Gastrocnemius medialis (tissue), 4 donors: ENCODE measurements around the gene GFER.

Source experiments
- CTCF ChIP-seq, 5 experiments: fragments of 450-650 bp in 3 of 5; fragments of 200-600 bp in 2 of 5; sonication (generic) in 2 of 5; IDR thresholded peaks in 4 of 5; conservative IDR thresholded peaks in 1 of 5; 1 replicate in 4 of 5; 2 replicates in 1 of 5; pipeline ENCODE4 v1.5.1; 2016 to 2019; ENCODE audit warnings: antibody characterized with exemption in 5 of 5, mild to moderate bottlenecking in 3 of 5, moderate library complexity in 3 of 5
- POLR2A ChIP-seq, 2 donors: fragments of 450-650 bp; IDR thresholded peaks; one replicate each; pipeline ENCODE4 v1.6.1; 2017; ENCODE audit warnings: antibody characterized with exemption in 2 of 2, mild to moderate bottlenecking in 2 of 2, moderate library complexity in 2 of 2

GRCh38 chr16:1982013-1982433 is 2.0 kb upstream of the GFER start:
- TF ChIP-seq CTCF (IDR thresholded peaks at IDR 0.05 in 4 of 5, conservative IDR thresholded peaks at IDR 0.05 in 1 of 5): no peak
- TF ChIP-seq POLR2A (IDR thresholded peaks at IDR 0.05): no peak
